NCI-H526 (cell line): ENCODE measurements around the gene ORMDL1.
"Not testable (repeated sequence)": the region's sequence is repeated elsewhere in the genome, so short reads cannot be mapped to it uniquely, and the experiment has no call there.

ENCODE experiments used
- DNase-seq, 2 experiments: peaks; one replicate each; lab custom pipeline; 2025; lab: John Stamatoyannopoulos, UW

ORMDL1 gene

DNA sequence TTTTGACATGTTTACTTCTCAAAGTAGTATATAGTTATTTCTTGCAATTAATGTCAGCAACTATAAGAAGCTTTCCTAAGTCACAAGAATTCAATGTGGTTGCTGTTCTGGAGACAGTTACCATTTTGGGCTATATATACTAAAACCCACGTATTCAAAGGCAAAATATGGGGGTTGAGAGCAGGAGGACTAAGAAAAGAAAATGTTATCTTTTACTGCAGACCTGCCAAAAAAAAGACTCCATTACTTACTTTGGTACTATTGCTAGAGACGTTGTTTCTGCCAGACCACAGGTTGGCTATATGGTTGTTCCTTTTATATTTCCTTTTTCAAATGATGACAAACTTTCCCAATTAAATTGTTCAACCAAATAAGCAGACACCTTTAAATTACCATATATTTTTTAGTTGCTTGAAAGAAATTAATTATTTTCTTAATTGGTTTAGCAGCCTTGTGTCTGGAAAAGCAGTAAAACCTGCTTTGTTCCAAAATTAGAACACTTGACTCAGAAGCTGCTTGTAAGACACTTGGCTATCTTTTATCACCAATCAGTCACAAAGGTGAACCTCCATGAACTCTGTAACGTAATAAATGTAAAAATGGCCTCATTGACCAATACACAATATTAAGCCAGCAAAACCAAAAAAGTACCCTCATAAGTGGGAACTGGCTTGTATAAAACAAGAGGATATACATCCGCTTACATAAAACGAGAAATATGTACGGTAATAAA is 13.4 kb downstream of the ORMDL1 start:
- DNase-seq = no peak

DNA sequence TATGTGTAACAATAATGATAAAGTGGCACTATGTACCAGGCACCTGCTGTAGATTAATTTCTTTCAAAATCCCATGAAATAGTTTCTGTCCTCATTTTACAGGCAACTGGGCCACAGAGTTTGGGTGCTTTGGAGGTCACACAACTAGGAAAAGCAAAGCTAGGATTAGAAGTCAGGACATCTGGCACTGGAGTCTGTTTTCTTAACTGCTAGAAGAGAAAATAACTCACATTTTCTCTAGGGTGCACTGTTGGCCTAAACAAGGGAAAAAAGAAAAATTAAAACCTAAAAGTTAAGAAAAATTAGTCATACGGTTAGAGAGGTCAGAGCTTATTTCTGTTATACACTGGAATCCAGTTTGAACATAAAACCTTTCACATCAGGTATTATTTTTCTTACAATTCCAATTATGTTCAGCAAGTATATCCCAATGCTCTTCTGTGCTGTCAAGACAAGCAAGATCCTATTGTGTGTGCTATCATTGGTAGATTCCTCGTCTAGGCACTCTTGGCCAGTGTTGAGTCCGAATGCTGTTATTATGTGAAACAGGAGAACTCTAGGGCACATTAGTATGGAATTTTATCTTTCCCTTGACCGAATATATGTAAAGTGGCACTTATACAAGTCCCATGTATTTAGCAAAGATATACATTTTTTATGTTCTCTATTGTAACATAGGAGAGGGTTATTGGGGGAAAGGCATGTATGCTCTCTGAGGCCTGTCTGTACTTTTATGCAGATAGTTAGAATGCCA is 20.1 kb downstream of the ORMDL1 start:
- DNase-seq = peak in 1 of 2 experiments; percentile 9

DNA sequence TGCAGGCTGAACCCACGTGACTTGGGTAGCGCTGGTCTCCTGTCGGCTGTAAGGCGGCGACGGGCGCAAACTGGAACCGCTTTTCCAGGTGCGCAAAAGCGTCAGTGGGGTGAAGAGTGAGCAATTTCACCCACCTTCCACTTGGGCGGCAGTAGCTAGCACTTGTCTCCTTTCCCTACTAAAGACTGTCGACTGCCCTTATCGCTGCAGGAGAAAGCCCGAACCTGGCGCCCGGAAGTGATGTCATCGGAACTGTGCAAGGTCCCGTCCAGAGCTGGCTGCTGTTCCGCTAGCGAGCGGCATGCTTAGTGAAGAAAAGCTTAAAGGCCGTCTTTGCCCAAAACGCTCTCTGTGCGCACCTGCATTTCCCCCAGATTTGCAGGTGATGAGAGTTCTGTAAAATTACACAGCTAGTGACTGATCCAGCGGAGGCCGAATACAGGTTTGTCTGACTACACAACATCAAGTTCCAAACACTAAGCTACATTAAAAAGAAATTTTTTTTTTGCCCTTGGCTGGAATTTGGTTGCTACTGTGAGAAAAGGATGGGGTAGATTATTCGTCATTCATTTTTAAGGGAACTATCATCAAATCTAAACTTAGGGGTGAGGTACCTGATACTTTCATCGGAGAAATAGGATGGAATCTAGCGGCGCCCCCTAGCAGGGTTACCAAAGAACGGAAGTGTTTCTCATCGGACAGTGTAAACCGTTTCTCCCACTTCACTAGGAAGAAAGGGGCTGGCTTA is 21.4 kb downstream of the ORMDL1 start, which contains the start of gene OSGEPL1:
OSGEPL1 (minus strand) TSS at position 242 of the 748 bp plus-strand sequence. CDS start 1,152 bp downstream, outside the sequence.
- DNase-seq = peak; percentile 97 to 98

DNA sequence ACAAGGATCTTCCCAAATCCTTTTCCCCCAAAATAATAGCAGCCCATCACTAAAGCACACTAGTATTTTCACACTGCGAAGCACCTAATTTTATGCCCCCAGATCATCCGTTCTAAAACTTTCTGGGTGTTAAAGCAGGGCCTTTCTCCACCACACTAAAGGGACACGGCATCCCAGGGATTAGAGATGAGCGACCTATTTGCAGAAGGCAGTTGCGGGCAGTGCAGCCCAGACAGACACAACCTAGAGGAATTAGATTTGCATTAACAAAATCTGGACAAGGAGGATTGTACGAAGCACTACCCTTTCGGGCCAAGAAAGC is 21.9 kb downstream of the ORMDL1 start:
- DNase-seq = no peak

DNA sequence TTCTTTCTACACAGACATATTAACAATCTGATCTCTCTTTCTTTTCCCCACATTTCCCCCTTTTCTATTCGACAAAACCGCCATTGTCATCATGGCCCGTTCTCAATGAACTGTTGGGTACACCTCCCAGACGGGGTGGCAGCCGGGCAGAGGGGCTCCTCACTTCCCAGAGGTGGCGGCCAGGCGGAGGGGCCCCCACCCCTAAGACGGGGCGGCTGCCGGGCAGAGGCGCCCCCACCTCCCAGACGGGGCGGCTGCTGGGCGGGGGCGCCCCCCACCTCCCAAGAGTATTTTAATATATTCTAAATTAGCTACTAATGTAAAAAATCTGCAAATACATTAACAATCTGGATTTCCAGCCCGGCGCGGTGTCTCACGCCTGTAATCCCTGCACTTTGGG is 24.0 kb downstream of the ORMDL1 start:
- DNase-seq = not testable (repeated sequence)

DNA sequence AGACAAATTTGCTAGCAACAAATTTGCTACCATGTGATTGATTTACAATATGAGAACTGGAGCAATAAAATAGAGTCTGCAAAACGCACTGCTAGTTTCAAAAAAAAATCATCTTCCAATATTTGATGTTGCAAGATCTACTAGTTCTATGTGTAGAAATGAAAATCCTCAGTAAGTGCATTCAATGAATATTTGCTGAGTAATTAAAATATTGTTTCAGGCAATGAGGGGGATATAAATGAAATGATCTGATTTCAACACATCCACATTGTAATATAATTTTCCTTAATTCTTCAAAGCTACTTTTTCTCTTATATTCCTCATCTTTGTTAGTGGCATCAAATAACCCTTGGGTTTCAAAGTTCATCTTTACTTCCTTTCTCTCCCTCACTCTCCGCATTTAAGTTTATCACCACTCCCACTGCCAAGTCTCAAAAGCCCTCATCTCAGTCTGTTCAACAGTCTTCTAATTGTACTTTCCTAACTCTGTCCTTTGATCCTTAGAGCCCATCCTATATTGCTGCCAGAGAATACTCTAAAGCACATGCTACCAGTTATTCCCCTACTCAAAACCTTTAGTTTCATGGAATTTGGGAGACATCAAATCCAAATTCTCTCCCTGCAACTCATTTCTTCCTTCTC is 27.7 kb downstream of the ORMDL1 start:
- DNase-seq = no peak

DNA sequence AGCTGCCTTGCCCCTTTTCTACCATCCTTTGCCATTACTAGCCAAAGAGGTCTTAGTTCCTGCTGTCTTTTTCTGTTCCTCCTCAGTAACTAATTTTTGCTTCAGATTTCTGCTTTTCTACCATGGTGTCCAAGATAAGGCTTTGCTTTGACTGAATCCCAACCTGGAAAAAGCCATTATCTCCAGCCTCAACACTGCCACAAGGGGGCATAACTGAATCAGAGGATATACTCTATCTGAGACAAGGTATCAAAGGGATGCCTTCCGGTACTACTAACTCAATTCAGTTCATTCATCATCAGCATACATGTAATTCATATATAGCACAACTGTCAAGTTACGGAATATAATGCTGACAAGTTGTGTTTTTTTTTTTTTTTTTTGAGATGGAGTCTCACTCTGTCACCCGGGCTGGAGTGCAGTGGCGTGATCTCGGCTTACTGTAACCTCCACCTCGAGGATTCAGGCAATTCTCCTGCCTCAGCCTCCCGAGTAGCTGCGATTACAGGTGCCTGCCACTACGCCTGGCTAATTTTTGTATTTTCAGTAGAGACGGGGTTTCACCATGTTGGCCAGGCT is 33.0 kb downstream of the ORMDL1 start:
- DNase-seq = peak; percentile 21 to 74

DNA sequence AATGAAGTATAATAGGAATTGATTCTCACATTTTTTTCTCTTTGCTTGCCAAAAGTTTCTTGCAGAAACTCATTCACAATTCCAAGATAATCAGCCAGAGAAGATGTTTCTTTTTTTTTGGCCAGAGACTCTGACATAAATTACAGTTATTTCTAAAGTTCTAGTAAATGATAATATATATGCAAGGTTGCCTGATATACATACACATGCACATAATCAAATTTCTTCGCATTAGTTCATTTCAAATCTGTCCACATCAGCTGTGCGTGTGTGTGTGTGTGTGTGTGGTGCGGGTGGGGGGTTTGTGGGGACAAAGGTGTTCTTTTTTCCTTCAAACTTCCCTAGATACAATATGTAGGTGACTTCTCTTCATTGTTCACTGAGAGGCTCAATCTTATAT is 54.7 kb downstream of the ORMDL1 start:
- no peak for DNase-seq

DNA sequence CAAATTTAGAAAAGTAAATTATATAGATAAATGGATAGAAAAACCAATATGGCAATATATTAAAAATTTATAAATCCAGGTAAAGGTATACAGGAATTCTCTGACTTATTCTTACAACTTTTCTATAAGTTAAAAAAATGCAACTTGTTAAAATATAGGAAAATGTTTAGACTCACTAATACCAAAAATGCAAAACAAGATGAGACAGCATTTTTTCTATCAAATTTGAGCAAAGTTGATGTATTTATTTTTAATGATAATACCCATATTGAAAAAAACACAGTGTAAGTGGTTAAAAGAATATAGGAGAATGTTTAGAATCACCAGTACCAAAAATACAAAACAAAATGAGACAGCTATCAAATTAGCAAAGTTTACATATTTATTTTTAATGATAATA is 57.3 kb downstream of the ORMDL1 start:
- DNase-seq = no peak

DNA sequence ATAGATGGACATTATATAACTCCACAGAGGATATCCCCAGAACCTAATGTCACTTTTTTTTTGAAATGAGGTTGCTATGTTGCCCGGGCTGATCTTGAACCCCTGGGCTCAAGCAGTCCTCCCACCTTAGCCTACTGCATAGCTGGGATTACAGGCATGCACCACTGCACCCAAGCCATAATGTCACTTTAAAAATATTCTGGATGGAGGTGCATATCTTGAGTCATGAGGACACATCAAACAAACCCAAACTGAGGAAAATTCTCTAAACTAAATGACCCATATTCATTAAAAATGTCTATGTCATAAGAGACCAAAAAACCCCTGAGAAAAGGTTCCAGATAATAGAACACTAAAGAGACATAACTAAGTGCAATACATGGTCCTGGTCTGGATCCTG is 57.9 kb downstream of the ORMDL1 start:
- DNase-seq = no peak

DNA sequence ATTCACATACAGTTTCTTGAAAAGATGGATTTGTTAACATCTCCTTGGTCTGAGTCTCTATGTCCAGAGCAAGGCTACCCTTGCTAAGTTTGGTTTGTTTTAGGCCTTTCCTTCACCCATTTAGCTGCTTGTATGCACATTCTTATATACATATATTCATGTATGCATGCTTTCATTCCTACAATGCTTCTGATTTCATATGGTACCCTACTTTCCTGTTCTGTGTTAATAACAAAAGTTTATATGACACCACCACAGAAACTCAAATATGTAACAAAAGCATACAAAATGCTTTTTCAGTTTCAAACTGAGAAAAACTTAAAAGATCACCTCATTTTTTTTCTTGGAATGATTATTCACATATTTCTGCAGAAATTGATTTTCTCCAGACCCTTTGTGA is 60.9 kb downstream of the ORMDL1 start:
- no peak for DNase-seq
